B cell (primary cell): ENCODE data around the gene WDR5B. TPM values are rescaled to one million over a fixed set of nuclear protein-coding genes. Genes with fewer than 3 reads are reported as not detected.

ENCODE experiments used
- ATAC-seq: fragments of 200-7000 bp; cut with Tn5 transposase; one replicate; pipeline ENCODE4 v1.10.0; 2021; ENCODE audit warnings: low read depth, mild to moderate bottlenecking, moderate number of reproducible peaks, moderate library complexity
- CTCF ChIA-PET: fragments of 350-600 bp; sonication (Branson Sonifier 250); formaldehyde crosslinking; loops from one replicate; lab custom pipeline; 2021; ENCODE audit warnings: antibody characterized with exemption, inconsistent platforms; lab: Charles Lee
- POLR2A ChIA-PET: fragments of 350-600 bp; sonication (Branson Sonifier 250); formaldehyde crosslinking; loops from one replicate; lab custom pipeline; 2021; ENCODE audit warnings: antibody characterized with exemption; lab: Charles Lee
- DNase-seq: peaks from one replicate; pipeline ENCODE4 v3.0.0; 2013
- H2AFZ ChIP-seq: 2 replicates; pipeline ENCODE4 v1.6.1; 2012; ENCODE audit warnings: mild to moderate bottlenecking, low read depth, low read length; ENCODE audit not compliant: insufficient read depth, poor library complexity, severe bottlenecking
- H3K27ac ChIP-seq, 2 donors: 1 replicate in 1 of 2; 2 replicates in 1 of 2; pipeline ENCODE4 v1.5.1; 2012 to 2013; ENCODE audit warnings: low read length in 2 of 2, mild to moderate bottlenecking in 2 of 2, moderate library complexity in 1 of 2
- H3K27me3 ChIP-seq, 4 experiments: fragments of 200-600 bp in 1 of 4; sonication (generic) in 1 of 4; replicated peaks in 1 of 4; 1 replicate in 2 of 4; 2 replicates in 2 of 4; pipeline versions ENCODE4 v1.6.1 to v1.7.0; 2013 to 2016; ENCODE audit warnings: low read length in 3 of 4, mild to moderate bottlenecking in 2 of 4, mixed read lengths in 1 of 4, moderate library complexity in 1 of 4; ENCODE audit not compliant: insufficient read depth in 4 of 4, control insufficient read depth in 3 of 4; ENCODE audit errors: control extremely low read depth in 1 of 4
- H3K36me3 ChIP-seq, 2 experiments: replicated peaks in 1 of 2; 1 replicate in 1 of 2; 2 replicates in 1 of 2; pipeline versions ENCODE4 v1.6.1 to v1.7.1; 2013; ENCODE audit warnings: low read length in 1 of 2; ENCODE audit not compliant: insufficient read depth in 2 of 2, control insufficient read depth in 1 of 2; ENCODE audit errors: control extremely low read depth in 1 of 2, extremely low read depth in 1 of 2
- H3K4me1 ChIP-seq, 2 donors: fragments of 200-600 bp in 1 of 2; sonication (generic) in 1 of 2; 1 replicate in 1 of 2; 2 replicates in 1 of 2; pipeline versions ENCODE4 v1.5.1 to v1.6.1; 2013 to 2017; ENCODE audit warnings: low read length in 2 of 2; ENCODE audit not compliant: control insufficient read depth in 2 of 2, insufficient read depth in 2 of 2
- H3K4me2 ChIP-seq: replicated peaks from 2 replicates; pipeline ENCODE3; 2012; ENCODE audit warnings: mild to moderate bottlenecking, low read depth, low read length; ENCODE audit not compliant: poor library complexity, severe bottlenecking
- H3K4me3 ChIP-seq, 5 experiments: fragments of 200-600 bp in 1 of 5; sonication (generic) in 1 of 5; 1 replicate in 3 of 5; 2 replicates in 2 of 5; pipeline versions ENCODE4 v1.5.1 to v1.7.0; 2011 to 2016; ENCODE audit warnings: low read length in 4 of 5, mild to moderate bottlenecking in 4 of 5, low read depth in 2 of 5, control low read depth in 1 of 5, moderate library complexity in 1 of 5; ENCODE audit not compliant: insufficient read depth in 1 of 5; ENCODE audit errors: control extremely low read depth in 1 of 5, extremely low read depth in 1 of 5
- H3K79me2 ChIP-seq: fragments of 200-600 bp; sonication (generic); one replicate; pipeline ENCODE4 v1.6.0; 2016; ENCODE audit warnings: low read length; ENCODE audit not compliant: control insufficient read depth, insufficient read depth
- H3K9ac ChIP-seq: fragments of 200-600 bp; sonication (generic); 2 replicates; pipeline ENCODE4 v1.6.1; 2017; ENCODE audit warnings: mild to moderate bottlenecking, low read length, moderate library complexity
- H3K9me3 ChIP-seq, 3 donors: one replicate each; pipeline versions ENCODE4 v1.6.1 to v1.7.1; 2013; ENCODE audit warnings: low read length in 2 of 3; ENCODE audit not compliant: control insufficient read depth in 2 of 3, insufficient read depth in 1 of 3; ENCODE audit errors: control extremely low read depth in 1 of 3
- H4K20me1 ChIP-seq: 2 replicates; pipeline ENCODE4 v1.6.0; 2012; ENCODE audit warnings: mild to moderate bottlenecking, low read length; ENCODE audit not compliant: insufficient read depth, control insufficient read depth, poor library complexity, severe bottlenecking
- H3K27ac Mint-ChIP-seq: one replicate; pipeline ENCODE4 v1.8.0; 2021; ENCODE audit warnings: mixed read lengths
- H3K27me3 Mint-ChIP-seq: one replicate; pipeline ENCODE4 v1.8.0; 2021; ENCODE audit warnings: mixed read lengths
- H3K4me1 Mint-ChIP-seq: one replicate; pipeline ENCODE4 v1.8.0; 2021; ENCODE audit warnings: mixed read lengths
- H3K4me3 Mint-ChIP-seq: one replicate; pipeline ENCODE4 v1.8.0; 2021; ENCODE audit warnings: mixed read lengths
- H3K9me3 Mint-ChIP-seq: one replicate; pipeline ENCODE4 v1.8.0; 2022; ENCODE audit warnings: mixed read lengths; ENCODE audit not compliant: insufficient read depth
- EZH2 ChIP-seq: IDR thresholded peaks from 2 replicates; pipeline ENCODE4 v1.6.1; 2012; ENCODE audit warnings: borderline replicate concordance, low read depth, mild to moderate bottlenecking, moderate library complexity, low read length; ENCODE audit not compliant: insufficient read depth, poor library complexity, severe bottlenecking
- WGBS: methylation state at CpG from one replicate; pipeline ENCODE4 v1.1.5; 2013; ENCODE audit warnings: missing lambda C conversion rate; ENCODE audit not compliant: insufficient coverage; 5-methylcytosine and 5-hydroxymethylcytosine counted together
- intact Hi-C: fragments of 100-400 bp; cut with micrococcal nuclease; formaldehyde crosslinking; loops from one replicate; pipeline ENCODE4 v1.10.0; 2022
- polyA plus RNA-seq: library from polyadenylated mRNA; depleted of rRNA; stranded (reverse); fragments of >200 nt; gene quantifications from 2 replicates; pipeline ENCODE4 v1.2.3, GENCODE V29; 2012
- total RNA-seq, 2 donors: library from RNA; stranded (reverse); fragments of 120-200 nt in 1 of 2; gene quantifications; 1 replicate in 1 of 2; 2 replicates in 1 of 2; pipeline versions ENCODE4 v1.2.3 to v1.2.4, GENCODE V29; 2013 to 2022
- TF ChIP-seq, protein P1 (sequence below): fragments of 200-600 bp; IDR thresholded peaks from one replicate; pipeline ENCODE4 v1.8.0; 2022; ENCODE audit warnings: antibody characterized with exemption, mild to moderate bottlenecking

The WDR5B gene
- total and polyA plus RNA-seq, 2 donors (not counting 1 experiment from before 2014, with no cell fraction given) = 3.5 to 11.6 TPM

DNA sequence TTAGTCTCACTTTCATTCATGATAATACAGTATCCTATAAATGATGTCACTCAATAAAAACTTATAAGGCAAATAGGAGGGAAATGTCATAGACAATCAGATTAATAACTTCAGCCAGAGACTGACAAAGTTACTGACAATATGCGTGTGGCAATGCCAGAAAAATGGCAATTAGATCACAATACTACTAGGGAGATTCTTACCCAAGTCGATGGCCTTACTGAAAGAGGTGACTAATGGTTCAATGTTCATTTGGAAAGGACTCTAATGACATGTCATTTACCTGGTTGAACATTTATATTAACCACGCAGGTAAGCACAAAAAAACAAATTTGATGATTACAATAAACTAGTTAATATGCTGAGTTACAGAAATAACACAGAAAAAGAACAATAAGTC lies 45.9 kb upstream of the WDR5B start:
- H3K9me3 ChIP-seq = no peaks in the 10 kb centered on the region
- Mint-ChIP-seq H3K27ac (no peak overlapping the region), H3K4me1 (no peaks in the 10 kb centered on the region), H3K27me3 (no peaks in the 10 kb centered on the region), H3K9me3 (no peaks in the 10 kb centered on the region), H3K4me3 (no peak overlapping the region)
- no peak overlapping the region for H3K4me3 ChIP-seq
- H3K9ac ChIP-seq = no peak overlapping the region
- H3K4me1 ChIP-seq = no peaks in the 10 kb centered on the region
- intact Hi-C loops = no loop called here
- no CpG with 5 or more reads among the region's 3 CpGs for WGBS
- H3K27me3 ChIP-seq = no peaks in the 10 kb centered on the region
- ATAC-seq = no peak
- TF ChIP-seq, protein P1, sequence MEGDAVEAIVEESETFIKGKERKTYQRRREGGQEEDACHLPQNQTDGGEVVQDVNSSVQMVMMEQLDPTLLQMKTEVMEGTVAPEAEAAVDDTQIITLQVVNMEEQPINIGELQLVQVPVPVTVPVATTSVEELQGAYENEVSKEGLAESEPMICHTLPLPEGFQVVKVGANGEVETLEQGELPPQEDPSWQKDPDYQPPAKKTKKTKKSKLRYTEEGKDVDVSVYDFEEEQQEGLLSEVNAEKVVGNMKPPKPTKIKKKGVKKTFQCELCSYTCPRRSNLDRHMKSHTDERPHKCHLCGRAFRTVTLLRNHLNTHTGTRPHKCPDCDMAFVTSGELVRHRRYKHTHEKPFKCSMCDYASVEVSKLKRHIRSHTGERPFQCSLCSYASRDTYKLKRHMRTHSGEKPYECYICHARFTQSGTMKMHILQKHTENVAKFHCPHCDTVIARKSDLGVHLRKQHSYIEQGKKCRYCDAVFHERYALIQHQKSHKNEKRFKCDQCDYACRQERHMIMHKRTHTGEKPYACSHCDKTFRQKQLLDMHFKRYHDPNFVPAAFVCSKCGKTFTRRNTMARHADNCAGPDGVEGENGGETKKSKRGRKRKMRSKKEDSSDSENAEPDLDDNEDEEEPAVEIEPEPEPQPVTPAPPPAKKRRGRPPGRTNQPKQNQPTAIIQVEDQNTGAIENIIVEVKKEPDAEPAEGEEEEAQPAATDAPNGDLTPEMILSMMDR = no peak
- TF ChIP-seq EZH2 = no peak
- no peak overlapping the region for H3K27ac ChIP-seq
- H3K79me2 ChIP-seq = no peaks in the 10 kb centered on the region
- no peak overlapping the region for H3K4me2 ChIP-seq
- DNase-seq = no peak
- peaks cover 7 to 45% of the 10 kb centered on the region in 2 experiments for H3K36me3 ChIP-seq
- no peak overlapping the region for H2AFZ ChIP-seq
- no peaks in the 10 kb centered on the region for H4K20me1 ChIP-seq
- POLR2A ChIA-PET = no interaction called here
- CTCF ChIA-PET = no interaction called here

DNA sequence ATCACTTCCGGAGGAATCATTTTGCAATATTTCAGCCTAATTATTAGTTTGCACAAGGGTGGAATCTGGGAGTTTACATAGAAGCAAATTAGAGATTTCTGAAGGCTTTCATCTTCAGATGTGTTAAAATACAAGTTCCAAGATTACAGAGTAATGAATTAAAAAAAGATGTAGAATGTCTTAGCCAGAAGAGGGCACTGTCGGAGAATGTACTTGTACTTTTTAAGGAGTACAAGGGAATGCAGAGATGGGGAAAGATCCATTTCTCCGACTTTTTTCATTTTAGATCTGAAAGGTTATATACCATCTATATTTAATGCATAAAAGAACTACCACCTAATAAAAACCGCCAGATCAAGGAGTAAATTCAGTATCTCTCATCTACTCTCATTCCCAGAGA lies 43.1 kb upstream of the WDR5B start:
- CTCF ChIA-PET = interaction anchor here (0.8 to 2.3 kb wide), 6 partner anchors 54 to 569 kb away, joined by 3 to 11 read pairs (median 4); partner anchors contain the start of genes KPNA1 and MIX23
- no peak overlapping the region for H3K27ac Mint-ChIP-seq

More for the DNA sequence above, 43.1 kb upstream of the WDR5B start:
- H2AFZ ChIP-seq = no peak overlapping the region
- WGBS = no CpG with 5 or more reads among the region's 4 CpGs
- H3K4me1 ChIP-seq = no peaks in the 10 kb centered on the region
- Mint-ChIP-seq H3K27me3 (no peaks in the 10 kb centered on the region), H3K4me1 (no peaks in the 10 kb centered on the region), H3K4me3 (no peak overlapping the region), H3K9me3 (no peaks in the 10 kb centered on the region)
- no peak overlapping the region for H3K27ac ChIP-seq
- no peaks in the 10 kb centered on the region for H3K27me3 ChIP-seq
- no peak overlapping the region for H3K4me3 ChIP-seq
- POLR2A ChIA-PET = no interaction called here
- no peaks in the 10 kb centered on the region for H4K20me1 ChIP-seq
- ATAC-seq (no peak), DNase-seq (peak; percentile 19)
- peaks cover 8 to 50% of the 10 kb centered on the region in 2 experiments for H3K36me3 ChIP-seq
- TF ChIP-seq, protein P1 = peak; percentile 49
- no peak for TF ChIP-seq EZH2
- H3K9ac ChIP-seq = no peak overlapping the region
- no peaks in the 10 kb centered on the region for H3K79me2 ChIP-seq
- H3K9me3 ChIP-seq = no peaks in the 10 kb centered on the region
- H3K4me2 ChIP-seq = no peak overlapping the region
- intact Hi-C loops = loop anchor here (1.0 to 10.0 kb wide), 2 partner anchors 64 to 220 kb away; no protein-coding TSS in a partner anchor
